ENCODE measurements around the gene OGT. TPM values are rescaled to one million over a fixed set of nuclear protein-coding genes. Genes with fewer than 3 reads are reported as not detected.

Gene OGT
- total and polyA plus RNA-seq, 10 of the 15 experiments (the other 5 are each of a cell fraction or from before 2014, with no cell fraction given) = 38.2 to 671 (median 107) TPM

DNA sequence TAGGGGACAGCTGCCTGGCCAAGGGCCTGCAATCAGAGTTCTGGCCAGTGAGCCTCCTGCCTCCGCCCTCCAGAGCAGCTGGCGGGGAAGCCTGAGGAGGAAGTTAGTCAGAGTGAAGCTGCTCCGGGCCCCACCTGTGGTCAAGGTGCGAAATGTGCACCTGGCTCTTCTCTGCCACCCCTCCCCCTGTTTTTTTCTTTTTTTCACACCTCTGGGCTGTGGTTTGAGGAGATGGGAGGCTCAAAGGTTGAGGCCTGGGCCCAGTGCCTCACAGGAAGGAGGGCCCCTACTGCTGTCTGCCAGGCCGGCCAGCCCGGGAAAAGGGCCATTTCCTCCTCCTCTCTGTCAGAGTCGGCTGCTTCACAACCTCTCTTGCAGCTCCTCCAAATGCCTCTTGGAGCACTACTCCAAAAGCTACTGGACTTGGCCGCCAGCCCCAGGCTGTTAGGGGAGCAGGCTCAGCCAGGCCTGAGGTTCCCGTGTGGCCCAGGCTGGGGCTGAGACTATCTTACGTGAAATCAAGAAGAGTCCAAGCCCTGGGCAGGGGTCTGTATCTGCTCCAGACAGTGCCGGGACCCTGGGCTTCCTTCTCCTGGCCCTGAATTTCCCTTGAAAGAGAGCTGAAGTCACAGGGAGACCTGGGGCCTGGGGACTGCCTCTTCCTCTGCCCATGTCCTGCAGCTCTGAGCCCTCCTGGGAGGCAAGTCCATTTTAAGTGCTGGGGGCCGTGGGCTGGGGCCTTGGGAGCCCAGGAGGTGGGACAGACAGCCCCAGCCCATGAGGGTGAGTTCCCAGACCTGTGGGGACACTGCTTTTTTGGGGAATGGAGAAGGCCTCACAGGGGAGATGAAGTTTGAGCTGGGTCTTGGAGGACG is 89.9 kb downstream of the OGT start (continued):
- TF ChIP-seq REST (IDR thresholded peaks at IDR 0.05; ENCODE audit: low read depth, low read length) (no peak), RB1 (IDR thresholded peaks at IDR 0.05; ENCODE audit: borderline replicate concordance) (no peak), RBBP5 (conservative IDR thresholded peaks at IDR 0.05) (no peak), ZBTB4 (CRISPR knock-in tag; IDR thresholded peaks at IDR 0.05) (no peak), NR2C1 (IDR thresholded peaks at IDR 0.05) (no peak), CBX3 (IDR thresholded peaks at IDR 0.05; ENCODE audit: borderline replicate concordance, low read depth) (no peak), ZNF24 (IDR thresholded peaks at IDR 0.05) (peak; percentile 13; the same call in 1 of the 2 replicates), SUZ12 (IDR thresholded peaks at IDR 0.05; ENCODE audit: unreplicated experiment) (no peak), RUNX3 (IDR thresholded peaks at IDR 0.05; ENCODE audit: low read length) (no peak), ZBED1 (IDR thresholded peaks at IDR 0.05; ENCODE audit: borderline replicate concordance) (no peak; the same call in 1 of the 2 replicates), TBL1XR1 (IDR thresholded peaks at IDR 0.05; ENCODE audit: low read depth, low read length) (peak; percentile 82; the same call in 1 of the 2 replicates)

Data from GM12878 (cell line).